Measurements from ENCODE around the gene INAVA.

Gene INAVA

GRCh38 chr1:200922406-200922805, 27.7 kb downstream of the INAVA start:
- Histone ChIP-seq H3K27me3 (ENCODE audit: control insufficient read depth, low read length) (peaks cover 6% of the 10 kb centered on the region; the same call in 1 of the 2 replicates), H3K36me3 (ENCODE audit: control insufficient read depth, low read length) (no peaks in the 10 kb centered on the region), H3K4me2 (ENCODE audit: low read length) (no peak overlapping the region), H3K9me2 (replicated peaks; ENCODE audit: control insufficient read depth, low read length) (no peaks in the 10 kb centered on the region), H3K9me3 (ENCODE audit: control insufficient read depth, insufficient read depth, low read length) (no peaks in the 10 kb centered on the region), H4K20me1 (ENCODE audit: control insufficient read depth, insufficient read depth, low read depth, low read length) (no peaks in the 10 kb centered on the region), H3K4me1 (ENCODE audit: control insufficient read depth, low read length) (no peaks in the 10 kb centered on the region), H3F3A (ENCODE audit: control insufficient read depth, insufficient read depth) (no peaks in the 10 kb centered on the region), H3K27ac (ENCODE audit: low read depth, low read length) (no peak overlapping the region), H3K79me2 (ENCODE audit: control insufficient read depth, low read length) (no peaks in the 10 kb centered on the region), H3K4me3 (ENCODE audit: low read length) (no peak overlapping the region)
- TF ChIP-seq CTCF (IDR thresholded peaks at IDR 0.05; ENCODE audit: low read depth, low read length, poor library complexity, severe bottlenecking): no peak
- TF ChIP-seq EZH2phosphoT487 (IDR thresholded peaks at IDR 0.05; ENCODE audit: borderline replicate concordance, low read length): no peak

GRCh38 chr1:200923601-200924000, 28.9 kb downstream of the INAVA start:
- H3F3A ChIP-seq (ENCODE audit: control insufficient read depth, insufficient read depth): no peaks in the 10 kb centered on the region
- no peaks in the 10 kb centered on the region for H3K9me2 ChIP-seq (replicated peaks; ENCODE audit: control insufficient read depth, low read length)
- H3K4me2 ChIP-seq (ENCODE audit: low read length): no peak overlapping the region
- no peak overlapping the region for H3K27ac ChIP-seq (ENCODE audit: low read depth, low read length)
- no peaks in the 10 kb centered on the region for H3K4me1 ChIP-seq (ENCODE audit: control insufficient read depth, low read length)
- H3K4me3 ChIP-seq (ENCODE audit: low read length): no peak overlapping the region
- H3K79me2 ChIP-seq (ENCODE audit: control insufficient read depth, low read length): no peaks in the 10 kb centered on the region
- no peak for TF ChIP-seq CTCF (IDR thresholded peaks at IDR 0.05; ENCODE audit: low read depth, low read length, poor library complexity, severe bottlenecking)
- peaks cover 6% of the 10 kb centered on the region; the same call in 1 of the 2 replicates for H3K27me3 ChIP-seq (ENCODE audit: control insufficient read depth, low read length)
- no peaks in the 10 kb centered on the region for H4K20me1 ChIP-seq (ENCODE audit: control insufficient read depth, insufficient read depth, low read depth, low read length)
- no peaks in the 10 kb centered on the region for H3K36me3 ChIP-seq (ENCODE audit: control insufficient read depth, low read length)
- H3K9me3 ChIP-seq (ENCODE audit: control insufficient read depth, insufficient read depth, low read length): no peaks in the 10 kb centered on the region

GRCh38 chr1:200925831-200926230, 31.1 kb downstream of the INAVA start:
- no peaks in the 10 kb centered on the region for H3K36me3 ChIP-seq (ENCODE audit: control insufficient read depth, low read length)
- H3K4me1 ChIP-seq (ENCODE audit: control insufficient read depth, low read length): no peaks in the 10 kb centered on the region
- peaks cover 6% of the 10 kb centered on the region; the same call in 1 of the 2 replicates for H3K27me3 ChIP-seq (ENCODE audit: control insufficient read depth, low read length)

More at GRCh38 chr1:200925831-200926230, 31.1 kb downstream of the INAVA start:
- TF ChIP-seq EZH2phosphoT487 (IDR thresholded peaks at IDR 0.05; ENCODE audit: borderline replicate concordance, low read length) (no peak), CTCF (IDR thresholded peaks at IDR 0.05; ENCODE audit: low read depth, low read length, poor library complexity, severe bottlenecking) (no peak)
- H3K27ac ChIP-seq (ENCODE audit: low read depth, low read length): no peak overlapping the region
- no peak overlapping the region for H3K4me2 ChIP-seq (ENCODE audit: low read length)
- H3K79me2 ChIP-seq (ENCODE audit: control insufficient read depth, low read length): no peaks in the 10 kb centered on the region
- no peaks in the 10 kb centered on the region for H4K20me1 ChIP-seq (ENCODE audit: control insufficient read depth, insufficient read depth, low read depth, low read length)
- no peaks in the 10 kb centered on the region for H3K9me2 ChIP-seq (replicated peaks; ENCODE audit: control insufficient read depth, low read length)
- no peak overlapping the region for H3K4me3 ChIP-seq (ENCODE audit: low read length)
- no peaks in the 10 kb centered on the region for H3K9me3 ChIP-seq (ENCODE audit: control insufficient read depth, insufficient read depth, low read length)
- no peaks in the 10 kb centered on the region for H3F3A ChIP-seq (ENCODE audit: control insufficient read depth, insufficient read depth)

All from DOHH2 (cell line).